GM19035 (cell line): ENCODE data around the gene CLDN19.
"Not testable (repeated sequence)": the region's sequence is repeated elsewhere in the genome, so short reads cannot be mapped to it uniquely, and the experiment has no call there.

ENCODE experiments used
- ATAC-seq: cut with Tn5 transposase; IDR thresholded peaks from one replicate; pipeline ENCODE4 v1.9.1; 2021; ENCODE audit not compliant: unreplicated experiment

The CLDN19 gene

DNA sequence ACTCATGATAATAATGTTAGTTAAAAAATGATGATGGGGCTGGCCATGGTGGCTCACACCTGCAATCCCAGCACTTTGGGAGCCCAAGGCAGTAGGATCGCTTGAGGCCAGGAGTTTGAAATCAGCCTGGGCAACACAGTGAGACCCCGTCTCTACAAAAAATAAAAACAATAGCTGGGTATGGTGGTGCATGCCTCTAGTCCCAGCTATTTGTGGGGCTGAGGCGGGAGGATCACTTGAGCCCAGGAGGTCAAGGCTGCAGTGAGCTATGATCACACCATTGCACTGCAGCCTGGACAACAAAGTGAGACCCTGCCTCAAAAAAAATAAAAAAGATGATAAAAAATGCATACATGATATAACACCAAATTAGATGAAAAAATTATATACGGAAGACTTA is 21.5 kb upstream of the CLDN19 start:
- no peak for ATAC-seq

DNA sequence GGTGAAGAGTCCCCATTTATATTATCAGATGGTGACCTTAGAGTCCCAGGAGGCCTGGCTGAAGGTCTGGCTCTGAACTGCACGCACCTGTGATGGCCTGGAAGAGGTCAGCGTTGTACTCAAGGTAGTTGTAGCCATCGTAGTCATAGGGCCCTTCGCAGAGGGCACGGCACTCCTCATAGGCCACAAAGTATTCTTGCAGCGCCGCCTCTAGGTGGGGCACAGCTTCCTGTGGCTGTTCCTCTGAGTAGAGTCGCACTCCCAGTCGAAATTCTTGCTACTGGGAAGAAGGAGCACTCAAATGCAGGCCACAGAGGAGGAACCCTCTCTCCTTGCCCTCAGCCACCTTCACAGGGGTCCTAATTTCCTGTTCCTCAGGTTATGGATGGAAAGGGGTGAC is 19.1 kb upstream of the CLDN19 start:
- no peak for ATAC-seq

DNA sequence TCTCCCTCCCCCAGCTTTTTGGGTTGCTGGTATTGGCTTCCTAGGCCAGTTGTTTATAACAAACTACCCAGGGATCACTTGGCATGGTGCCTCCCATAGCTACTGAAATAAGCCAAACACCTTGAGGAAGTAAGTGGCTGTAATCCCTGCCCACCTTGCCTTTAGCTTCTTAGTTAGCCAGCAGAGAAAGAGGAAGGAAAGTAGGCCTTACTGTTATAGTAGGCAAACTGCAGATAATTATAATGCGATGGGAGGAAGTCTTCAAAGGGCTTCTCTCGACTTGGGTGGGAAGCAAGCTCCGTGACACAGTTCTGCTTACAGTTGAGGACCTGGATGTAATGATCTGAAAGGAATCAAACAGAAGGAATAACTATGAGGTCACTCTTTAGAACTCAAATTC is 18.6 kb upstream of the CLDN19 start:
- ATAC-seq = no peak

DNA sequence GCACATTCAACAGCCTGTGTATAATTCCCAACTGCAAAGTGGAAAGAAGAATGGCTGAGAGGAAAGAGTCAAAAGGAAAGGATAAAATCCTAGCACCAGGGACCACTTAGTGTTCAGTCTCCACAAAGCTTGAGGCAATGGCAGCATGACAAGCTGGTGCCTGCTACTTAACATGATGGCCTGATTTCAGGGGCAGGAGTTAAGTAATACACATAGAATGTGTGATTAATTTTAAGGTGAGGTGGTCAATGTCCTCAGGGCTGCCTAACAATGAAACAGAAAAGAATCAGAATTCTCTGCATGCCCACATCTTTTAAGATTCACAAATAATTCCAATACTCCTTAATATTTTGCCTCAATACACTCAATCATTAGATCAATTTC is 17.8 kb upstream of the CLDN19 start:
- no peak for ATAC-seq

DNA sequence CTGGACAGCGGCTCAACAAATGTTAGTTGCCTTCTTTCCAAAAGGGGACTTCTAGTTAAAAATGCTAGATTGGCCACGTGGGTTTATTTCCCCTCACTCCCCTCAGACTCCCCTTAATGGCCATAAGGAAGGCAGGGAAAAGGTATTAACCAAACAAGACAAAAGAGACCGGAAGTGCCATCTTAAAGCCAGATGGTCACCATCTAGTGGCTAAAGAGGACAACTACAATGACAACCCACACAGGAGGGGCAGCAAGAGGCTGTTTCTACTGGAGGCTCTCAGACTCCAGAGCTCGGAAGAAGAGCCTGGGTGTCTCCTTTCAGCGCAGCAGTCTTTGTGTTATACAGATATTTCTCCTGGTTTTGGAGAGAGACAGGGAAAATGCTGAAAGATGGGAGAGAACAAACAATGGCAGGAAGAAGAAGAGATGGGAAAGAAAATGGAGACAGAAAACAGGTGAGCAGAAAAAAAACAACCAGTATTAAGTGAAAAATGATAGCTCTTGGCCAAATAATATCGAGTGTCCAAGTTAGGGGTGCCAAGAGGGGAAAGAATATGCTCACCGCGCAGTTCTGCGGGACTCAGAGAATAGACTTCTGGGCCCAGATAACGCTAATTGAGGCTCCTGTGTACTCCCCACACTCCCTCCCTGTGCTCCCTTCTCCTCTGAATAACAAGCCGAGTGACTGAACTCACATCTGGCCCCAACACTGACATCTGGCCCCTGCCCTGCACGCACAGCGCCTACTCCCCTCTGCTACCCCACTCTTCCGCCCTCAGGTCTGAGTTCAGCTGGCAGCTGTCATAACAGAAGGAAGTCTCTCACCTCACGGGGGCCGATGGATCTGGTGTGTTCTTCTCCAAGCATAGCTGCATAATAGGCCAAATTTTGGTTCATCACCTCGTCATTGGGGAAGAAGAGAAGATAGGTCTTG is 17.2 kb upstream of the CLDN19 start:
- ATAC-seq = peak; percentile 59

DNA sequence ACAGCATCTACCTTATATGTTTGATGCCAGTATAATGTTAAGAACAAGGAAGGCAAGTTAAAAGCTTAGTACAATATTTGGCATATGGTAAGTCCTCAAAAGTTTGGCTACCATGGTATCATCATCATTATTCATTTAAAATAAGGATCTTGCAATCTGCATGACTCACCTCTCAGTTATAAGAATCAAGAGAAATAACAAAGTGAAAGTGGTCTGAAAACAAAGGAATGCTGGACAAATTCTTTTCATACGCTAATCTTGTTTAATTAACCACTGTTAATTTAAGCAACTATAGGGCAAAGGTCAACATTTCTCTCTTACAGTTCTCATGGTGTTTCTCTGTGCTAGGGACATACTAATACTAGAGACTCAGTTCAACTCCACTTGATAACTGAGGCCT is 13.0 kb upstream of the CLDN19 start:
- no peak for ATAC-seq

GRCh38 chr1:42752284-42752683 is 12.2 kb upstream of the CLDN19 start:
- ATAC-seq = no peak

DNA sequence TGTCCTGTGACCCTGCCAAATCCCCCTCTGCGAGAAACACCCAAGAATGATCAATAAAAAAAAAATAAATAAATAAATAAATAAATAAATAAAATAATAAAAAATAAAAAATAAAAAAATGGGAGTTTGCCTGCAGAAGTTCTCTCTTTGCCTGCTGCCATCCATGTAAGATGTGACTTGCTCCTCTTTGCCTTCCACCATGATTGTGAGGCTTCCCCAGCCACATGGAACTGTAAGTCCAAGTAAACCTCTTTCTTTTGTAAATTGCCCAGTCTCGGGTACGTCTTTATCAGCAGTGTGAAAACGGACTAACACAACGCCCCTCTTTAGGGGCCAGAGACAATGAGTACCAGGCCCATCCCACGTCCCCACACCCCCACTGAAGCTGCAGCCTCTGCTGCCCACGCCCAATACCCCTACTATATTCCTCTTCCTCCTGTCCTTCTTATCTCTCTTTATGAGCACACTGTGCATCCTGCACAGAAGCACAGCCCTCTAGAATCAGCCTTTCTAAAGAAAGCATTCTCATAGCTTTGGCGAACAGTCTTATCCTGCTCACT is 11.6 kb upstream of the CLDN19 start:
- not testable (repeated sequence) for ATAC-seq

DNA sequence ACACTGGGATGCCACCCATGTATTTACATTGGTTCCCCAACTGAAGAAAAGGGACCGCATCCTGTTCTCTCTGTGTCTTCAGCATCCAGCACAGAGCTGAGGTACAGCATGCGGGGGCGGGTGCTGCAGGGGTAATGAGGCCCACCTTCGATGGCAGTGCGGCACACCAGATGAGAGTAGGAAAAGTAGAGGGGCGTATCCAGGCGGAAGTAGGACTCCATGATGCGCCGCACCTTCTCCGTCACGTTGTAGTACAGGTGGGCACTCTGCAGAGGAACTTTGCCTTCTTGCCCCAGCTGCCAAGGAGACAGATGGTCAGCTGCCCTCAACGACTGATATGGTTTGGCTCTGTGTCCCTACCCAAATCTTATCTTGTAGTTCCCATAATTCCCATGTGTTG is 10.0 kb upstream of the CLDN19 start:
- no peak for ATAC-seq

DNA sequence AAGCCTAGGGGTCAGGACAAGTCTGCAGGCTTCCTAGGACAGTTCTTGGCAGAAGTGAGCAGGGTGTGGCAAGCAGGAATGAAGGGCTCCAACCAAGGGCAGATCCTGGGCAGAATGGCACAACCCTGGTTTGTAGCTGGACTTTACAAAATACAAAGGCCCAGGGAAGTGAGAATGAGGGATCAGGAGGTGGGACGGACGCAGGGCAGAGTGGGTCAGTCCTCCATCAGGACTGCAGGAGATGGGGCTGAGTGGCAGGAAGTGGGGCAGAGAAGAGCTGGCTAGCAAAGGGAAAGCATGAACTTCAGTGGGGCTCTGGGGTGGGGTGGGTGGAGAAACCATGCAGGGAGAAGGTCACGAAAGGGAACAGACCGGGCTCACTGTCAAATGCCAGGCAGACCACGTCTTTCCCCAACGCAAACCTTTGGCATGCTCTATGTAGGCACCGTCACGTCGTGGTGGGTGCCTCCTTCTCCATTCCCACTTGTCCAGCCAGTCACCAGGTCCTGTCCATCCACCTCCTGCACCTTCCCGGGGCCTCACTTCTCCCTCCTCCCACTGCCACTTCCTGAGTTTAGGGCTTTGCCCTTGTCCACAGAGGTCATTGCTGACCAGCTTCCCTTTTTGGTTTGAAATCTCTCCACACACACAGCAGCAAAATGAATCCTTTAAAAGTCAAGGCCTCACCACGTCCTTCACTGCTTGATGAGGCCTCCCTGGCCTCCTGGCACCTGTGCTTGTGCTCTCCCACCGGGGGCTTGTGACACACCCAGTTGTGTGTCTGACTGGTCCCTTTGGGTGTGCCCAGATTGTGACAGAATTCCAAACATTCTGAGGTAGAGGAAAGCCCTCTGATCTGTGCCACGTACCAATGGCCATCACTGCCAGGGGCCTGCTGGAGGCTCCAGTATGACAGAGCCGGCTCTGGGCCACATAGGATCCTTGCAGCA is 8.7 kb upstream of the CLDN19 start:
- no peak for ATAC-seq

DNA sequence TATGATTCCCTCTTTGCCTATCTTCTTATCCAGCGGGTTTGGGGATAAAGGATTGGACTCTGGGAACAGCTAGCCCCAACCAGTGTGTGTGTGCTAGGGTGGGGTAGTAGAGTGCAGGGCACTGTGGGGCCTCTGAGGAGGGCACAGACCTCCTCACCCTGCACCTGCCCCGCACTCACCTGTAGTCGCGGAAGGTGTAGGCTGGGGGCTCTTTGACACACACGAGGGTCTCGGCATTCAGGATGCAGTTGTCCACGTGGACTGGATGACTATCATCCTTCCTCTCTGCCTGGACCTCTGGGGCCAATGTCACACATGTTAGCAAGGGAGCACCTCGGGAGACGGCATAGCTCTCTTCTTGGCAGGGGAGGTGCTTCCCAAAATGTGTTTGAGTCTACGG is 8.0 kb upstream of the CLDN19 start:
- no peak for ATAC-seq

DNA sequence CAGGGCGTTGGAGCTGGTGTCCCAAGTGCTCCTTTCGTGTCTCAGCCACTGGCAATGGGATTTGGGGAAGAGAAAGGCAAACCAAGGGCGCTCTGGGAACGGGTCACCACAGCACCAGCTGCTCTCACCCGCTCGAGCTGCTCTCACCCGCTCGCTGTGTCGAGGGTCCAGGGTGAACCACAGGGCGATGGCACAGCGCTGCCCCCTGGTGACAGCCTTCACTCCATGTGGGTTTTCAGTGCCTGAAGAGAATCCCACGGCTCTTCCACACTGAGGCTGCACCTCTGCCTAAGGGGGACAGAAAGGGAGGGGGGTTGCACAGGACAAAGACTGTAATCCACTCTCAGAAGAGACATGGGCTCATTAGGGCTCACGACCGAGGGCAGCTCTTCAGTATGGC is 7.1 kb upstream of the CLDN19 start:
- no peak for ATAC-seq

- ATAC-seq = no peak
Measured at GRCh38 chr1:42746436-42747105, 6.5 kb upstream of the CLDN19 start.

- ATAC-seq = no peak
Measured at GRCh38 chr1:42745851-42746250, 5.8 kb upstream of the CLDN19 start.

GRCh38 chr1:42744148-42744413 is 4.0 kb upstream of the CLDN19 start:
- ATAC-seq = no peak

GRCh38 chr1:42743317-42744147 is 3.5 kb upstream of the CLDN19 start:
- no peak for ATAC-seq

DNA sequence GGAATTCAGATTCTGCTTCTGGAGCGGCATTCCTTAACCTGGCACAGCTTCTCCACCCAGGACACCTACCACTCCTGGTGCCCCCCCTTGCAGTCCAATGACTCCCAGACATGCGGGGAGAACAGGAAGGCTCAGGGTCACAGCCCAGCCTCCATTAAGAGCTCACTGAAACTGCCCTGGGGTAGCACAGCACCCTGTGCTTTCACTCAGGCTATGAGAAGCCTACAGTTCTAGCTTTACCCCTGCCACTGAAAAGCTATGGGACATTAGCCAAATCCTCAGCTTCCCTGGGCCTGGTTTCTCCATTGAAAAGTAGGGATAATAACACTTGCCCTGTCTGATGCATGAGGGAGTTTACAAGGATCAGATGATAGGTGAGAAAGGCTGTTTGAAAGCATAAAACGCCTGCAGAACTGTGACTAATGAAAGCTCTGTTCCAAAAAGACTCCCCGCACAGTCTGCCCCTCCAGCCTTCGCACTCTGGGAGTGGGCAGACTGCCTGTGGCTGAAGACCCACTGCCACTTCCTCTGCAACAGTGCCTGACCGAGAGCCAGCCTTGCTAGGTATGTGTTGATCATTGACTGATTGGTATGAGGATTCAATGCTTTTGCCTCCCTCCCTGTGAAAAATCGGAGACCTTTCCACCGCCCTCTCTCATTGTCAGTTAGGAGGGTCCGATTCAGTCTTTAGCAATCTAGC is 2.7 kb upstream of the CLDN19 start:
- no peak for ATAC-seq

GRCh38 chr1:42742141-42742540 is 2.1 kb upstream of the CLDN19 start:
- no peak for ATAC-seq

DNA sequence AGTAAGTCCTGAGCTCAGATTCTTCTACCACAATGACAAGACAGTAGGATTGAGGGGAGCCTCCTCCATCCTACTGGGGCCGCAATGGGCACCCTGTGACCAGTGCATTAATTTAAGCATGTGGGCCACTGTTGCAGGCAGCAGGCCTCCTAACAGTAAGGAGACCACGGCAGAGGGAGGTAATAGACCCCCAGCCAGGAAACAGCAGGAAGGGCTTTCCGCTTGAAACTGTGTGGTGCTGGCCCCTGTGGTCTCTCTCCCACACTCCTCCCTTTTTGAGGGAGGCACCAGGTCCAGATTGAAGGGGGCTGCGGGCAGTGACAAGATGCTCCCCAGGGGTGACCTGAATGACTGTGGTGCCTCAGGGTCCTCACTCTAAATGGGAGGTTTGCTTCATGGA is 1.7 kb upstream of the CLDN19 start:
- no peak for ATAC-seq
